ENCODE results near the gene RASA4B.
A peak's percentile ranks its signal among the peaks of the same experiment; 100 is the strongest.
"Not testable (repeated sequence)": the region's sequence is repeated elsewhere in the genome, so short reads cannot be mapped to it uniquely, and the experiment has no call there.

The RASA4B gene

GRCh38 chr7:102524803-102525202 lies 7.2 kb upstream of the RASA4B start:
- not testable (repeated sequence) for H3K4me3 ChIP-seq (replicated peaks; ENCODE audit: insufficient read depth, low read length); H3K27ac ChIP-seq (replicated peaks); H3K27me3 ChIP-seq (ENCODE audit: insufficient read depth, poor library complexity, severe bottlenecking)
- peak in 1 of 2 experiments; percentile 0 for DNase-seq (ENCODE audit: low read depth in 1 of 2, low spot score in 1 of 2)

- not testable (repeated sequence) for H3K4me3 ChIP-seq (replicated peaks; ENCODE audit: insufficient read depth, low read length); DNase-seq (ENCODE audit: low read depth in 1 of 2, low spot score in 1 of 2); H3K27ac ChIP-seq (replicated peaks); H3K27me3 ChIP-seq (ENCODE audit: insufficient read depth, poor library complexity, severe bottlenecking)
Observed at GRCh38 chr7:102520797-102521196, 3.2 kb upstream of the RASA4B start.

- H3K27ac ChIP-seq (replicated peaks); H3K27me3 ChIP-seq (ENCODE audit: insufficient read depth, poor library complexity, severe bottlenecking); DNase-seq (ENCODE audit: low read depth in 1 of 2, low spot score in 1 of 2); H3K4me3 ChIP-seq (replicated peaks; ENCODE audit: insufficient read depth, low read length): not testable (repeated sequence)
Observed at GRCh38 chr7:102516951-102517350, 626 bp downstream of the RASA4B start.

GRCh38 chr7:102515889-102516288 lies 1.7 kb downstream of the RASA4B start:
- H3K27ac ChIP-seq (replicated peaks); H3K4me3 ChIP-seq (replicated peaks; ENCODE audit: insufficient read depth, low read length); DNase-seq (ENCODE audit: low read depth in 1 of 2, low spot score in 1 of 2); H3K27me3 ChIP-seq (ENCODE audit: insufficient read depth, poor library complexity, severe bottlenecking): not testable (repeated sequence)

- H3K27ac ChIP-seq (replicated peaks); H3K27me3 ChIP-seq (ENCODE audit: insufficient read depth, poor library complexity, severe bottlenecking); DNase-seq (ENCODE audit: low read depth in 1 of 2, low spot score in 1 of 2); H3K4me3 ChIP-seq (replicated peaks; ENCODE audit: insufficient read depth, low read length): not testable (repeated sequence)
Observed at GRCh38 chr7:102514881-102515721, 2.5 kb downstream of the RASA4B start.

GRCh38 chr7:102512642-102513221 lies 4.8 kb downstream of the RASA4B start:
- not testable (repeated sequence) for H3K27me3 ChIP-seq (ENCODE audit: insufficient read depth, poor library complexity, severe bottlenecking); H3K4me3 ChIP-seq (replicated peaks; ENCODE audit: insufficient read depth, low read length)
- peak overlapping the region; percentile 70 for H3K27ac ChIP-seq (replicated peaks)
- DNase-seq (ENCODE audit: low read depth in 1 of 2, low spot score in 1 of 2) = peak; percentile 63 to 99

- H3K27ac ChIP-seq (replicated peaks); DNase-seq (ENCODE audit: low read depth in 1 of 2, low spot score in 1 of 2); H3K4me3 ChIP-seq (replicated peaks; ENCODE audit: insufficient read depth, low read length); H3K27me3 ChIP-seq (ENCODE audit: insufficient read depth, poor library complexity, severe bottlenecking): not testable (repeated sequence)
Observed at GRCh38 chr7:102511860-102512522, 5.6 kb downstream of the RASA4B start.

GRCh38 chr7:102510575-102510974 lies 7.0 kb downstream of the RASA4B start:
- not testable (repeated sequence) for H3K27ac ChIP-seq (replicated peaks); H3K4me3 ChIP-seq (replicated peaks; ENCODE audit: insufficient read depth, low read length); H3K27me3 ChIP-seq (ENCODE audit: insufficient read depth, poor library complexity, severe bottlenecking)
- DNase-seq (ENCODE audit: low read depth in 1 of 2, low spot score in 1 of 2) = peak in 1 of 2 experiments; percentile 0

- DNase-seq (ENCODE audit: low read depth in 1 of 2, low spot score in 1 of 2) = peak in 1 of 2 experiments; percentile 69
- H3K27ac ChIP-seq (replicated peaks); H3K27me3 ChIP-seq (ENCODE audit: insufficient read depth, poor library complexity, severe bottlenecking); H3K4me3 ChIP-seq (replicated peaks; ENCODE audit: insufficient read depth, low read length): not testable (repeated sequence)
Observed at GRCh38 chr7:102507410-102508088, 10.0 kb downstream of the RASA4B start.

- not testable (repeated sequence) for H3K4me3 ChIP-seq (replicated peaks; ENCODE audit: insufficient read depth, low read length); DNase-seq (ENCODE audit: low read depth in 1 of 2, low spot score in 1 of 2); H3K27ac ChIP-seq (replicated peaks); H3K27me3 ChIP-seq (ENCODE audit: insufficient read depth, poor library complexity, severe bottlenecking)
Observed at GRCh38 chr7:102505298-102506185, 12.0 kb downstream of the RASA4B start.

- not testable (repeated sequence) for H3K27ac ChIP-seq (replicated peaks); DNase-seq (ENCODE audit: low read depth in 1 of 2, low spot score in 1 of 2); H3K4me3 ChIP-seq (replicated peaks; ENCODE audit: insufficient read depth, low read length); H3K27me3 ChIP-seq (ENCODE audit: insufficient read depth, poor library complexity, severe bottlenecking)
Observed at GRCh38 chr7:102503141-102503540, 14.4 kb downstream of the RASA4B start.

GRCh38 chr7:102498321-102498720 lies 19.3 kb downstream of the RASA4B start:
- not testable (repeated sequence) for H3K27ac ChIP-seq (replicated peaks); H3K27me3 ChIP-seq (ENCODE audit: insufficient read depth, poor library complexity, severe bottlenecking); H3K4me3 ChIP-seq (replicated peaks; ENCODE audit: insufficient read depth, low read length); DNase-seq (ENCODE audit: low read depth in 1 of 2, low spot score in 1 of 2)

- H3K27ac ChIP-seq (replicated peaks); H3K27me3 ChIP-seq (ENCODE audit: insufficient read depth, poor library complexity, severe bottlenecking); DNase-seq (ENCODE audit: low read depth in 1 of 2, low spot score in 1 of 2); H3K4me3 ChIP-seq (replicated peaks; ENCODE audit: insufficient read depth, low read length): not testable (repeated sequence)
Observed at GRCh38 chr7:102497308-102497707, 20.3 kb downstream of the RASA4B start.

GRCh38 chr7:102496861-102497260 lies 20.7 kb downstream of the RASA4B start:
- not testable (repeated sequence) for H3K4me3 ChIP-seq (replicated peaks; ENCODE audit: insufficient read depth, low read length); H3K27ac ChIP-seq (replicated peaks); DNase-seq (ENCODE audit: low read depth in 1 of 2, low spot score in 1 of 2); H3K27me3 ChIP-seq (ENCODE audit: insufficient read depth, poor library complexity, severe bottlenecking)

Data from HL-60 (cell line).